Testis (tissue), 2 donors: ENCODE data around the gene CCDC144A.
"Not testable (repeated sequence)": the region's sequence is repeated elsewhere in the genome, so short reads cannot be mapped to it uniquely, and the experiment has no call there.

Experiments
- POLR2A ChIP-seq: fragments of 450-650 bp; IDR thresholded peaks from one replicate; pipeline ENCODE4 v1.6.1; 2017; ENCODE audit warnings: antibody characterized with exemption, mild to moderate bottlenecking, moderate library complexity
- TF ChIP-seq, protein P1 (sequence below), 3 experiments: fragments of 450-650 bp in 2 of 3; fragments of 200-600 bp in 1 of 3; sonication (generic) in 1 of 3; IDR thresholded peaks; one replicate each; pipeline ENCODE4 v1.5.1; 2016 to 2019; ENCODE audit warnings: antibody characterized with exemption in 3 of 3, mild to moderate bottlenecking in 2 of 3, moderate library complexity in 1 of 3

DNA sequence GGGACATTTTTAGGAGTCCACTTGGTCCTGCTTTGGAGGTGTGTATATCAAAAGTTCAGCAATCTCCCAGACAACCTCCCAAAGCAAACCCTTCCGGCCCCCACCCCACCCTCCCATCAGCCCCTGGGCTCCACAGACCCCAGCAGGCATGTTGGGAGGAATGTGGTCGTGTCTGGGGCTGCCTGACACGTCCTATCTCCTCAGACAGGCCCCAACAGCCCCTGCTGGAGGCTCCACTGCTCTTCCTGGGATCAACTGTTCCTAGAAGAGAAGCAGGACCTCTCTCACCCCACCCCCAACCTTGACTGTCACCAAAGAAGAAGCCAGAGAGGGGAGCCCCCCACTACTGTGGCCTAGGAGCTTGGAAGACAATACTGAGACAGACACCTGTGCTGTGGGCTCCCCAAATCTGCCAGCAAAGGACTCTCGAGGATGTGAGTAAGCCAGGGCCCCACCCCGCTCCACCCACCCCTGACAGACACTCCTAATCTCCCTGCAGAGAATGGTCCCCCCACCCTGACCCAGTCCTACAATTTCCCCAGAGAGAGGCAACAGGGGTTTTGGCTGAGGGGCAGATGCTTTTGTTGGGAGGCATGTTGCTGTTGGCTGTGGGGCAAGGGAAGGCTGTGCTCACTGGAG, 133.8 kb downstream of the CCDC144A start:
- TF ChIP-seq, protein P1, sequence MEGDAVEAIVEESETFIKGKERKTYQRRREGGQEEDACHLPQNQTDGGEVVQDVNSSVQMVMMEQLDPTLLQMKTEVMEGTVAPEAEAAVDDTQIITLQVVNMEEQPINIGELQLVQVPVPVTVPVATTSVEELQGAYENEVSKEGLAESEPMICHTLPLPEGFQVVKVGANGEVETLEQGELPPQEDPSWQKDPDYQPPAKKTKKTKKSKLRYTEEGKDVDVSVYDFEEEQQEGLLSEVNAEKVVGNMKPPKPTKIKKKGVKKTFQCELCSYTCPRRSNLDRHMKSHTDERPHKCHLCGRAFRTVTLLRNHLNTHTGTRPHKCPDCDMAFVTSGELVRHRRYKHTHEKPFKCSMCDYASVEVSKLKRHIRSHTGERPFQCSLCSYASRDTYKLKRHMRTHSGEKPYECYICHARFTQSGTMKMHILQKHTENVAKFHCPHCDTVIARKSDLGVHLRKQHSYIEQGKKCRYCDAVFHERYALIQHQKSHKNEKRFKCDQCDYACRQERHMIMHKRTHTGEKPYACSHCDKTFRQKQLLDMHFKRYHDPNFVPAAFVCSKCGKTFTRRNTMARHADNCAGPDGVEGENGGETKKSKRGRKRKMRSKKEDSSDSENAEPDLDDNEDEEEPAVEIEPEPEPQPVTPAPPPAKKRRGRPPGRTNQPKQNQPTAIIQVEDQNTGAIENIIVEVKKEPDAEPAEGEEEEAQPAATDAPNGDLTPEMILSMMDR (IDR thresholded peaks at IDR 0.05), result not testable (repeated sequence)
- not testable (repeated sequence) for TF ChIP-seq POLR2A
